HEK293T (cell line): ENCODE measurements around the gene SH3BP5.

Experiments used
- ARNT ChIP-seq: fragments of 450-650 bp; IDR thresholded peaks from 2 replicates; pipeline ENCODE4 v1.6.1; 2017; ENCODE audit warnings: mild to moderate bottlenecking
- BHLHE40 ChIP-seq: fragments of 450-650 bp; IDR thresholded peaks from 2 replicates; pipeline ENCODE4 v1.6.1; 2016; ENCODE audit warnings: mild to moderate bottlenecking, moderate library complexity, borderline replicate concordance
- CTBP1 ChIP-seq: fragments of 450-650 bp; IDR thresholded peaks from 2 replicates; pipeline ENCODE4 v1.6.1; 2016; ENCODE audit warnings: borderline replicate concordance
- ELF4 ChIP-seq: fragments of 450-650 bp; IDR thresholded peaks from 2 replicates; pipeline ENCODE4 v1.6.1; 2017; ENCODE audit warnings: antibody characterized with exemption
- FOXA1 ChIP-seq: fragments of 450-650 bp; IDR thresholded peaks from 2 replicates; pipeline ENCODE4 v1.6.1; 2016; ENCODE audit warnings: mild to moderate bottlenecking
- FOXK2 ChIP-seq: fragments of 450-650 bp; IDR thresholded peaks from 2 replicates; pipeline ENCODE4 v1.6.1; 2016; ENCODE audit warnings: mild to moderate bottlenecking
- FOXM1 ChIP-seq: fragments of 450-650 bp; IDR thresholded peaks from 2 replicates; pipeline ENCODE4 v1.6.1; 2017; ENCODE audit warnings: mild to moderate bottlenecking, borderline replicate concordance
- LEF1 ChIP-seq: fragments of 450-650 bp; IDR thresholded peaks from 2 replicates; pipeline ENCODE4 v1.6.1; 2017; ENCODE audit warnings: mild to moderate bottlenecking, borderline replicate concordance
- NFRKB ChIP-seq: fragments of 450-650 bp; IDR thresholded peaks from 2 replicates; pipeline ENCODE4 v1.6.1; 2016; ENCODE audit warnings: mild to moderate bottlenecking, moderate library complexity
- SP1 ChIP-seq: fragments of 450-650 bp; IDR thresholded peaks from 2 replicates; pipeline ENCODE4 v1.6.1; 2017
- SUZ12 ChIP-seq: fragments of 450-650 bp; IDR thresholded peaks from 2 replicates; pipeline ENCODE4 v1.6.1; 2016; ENCODE audit warnings: mild to moderate bottlenecking
- TARDBP ChIP-seq: fragments of 450-650 bp; IDR thresholded peaks from 2 replicates; pipeline ENCODE4 v1.6.1; 2016

GRCh38 chr3:15347063-15347736, 14.8 kb upstream of the SH3BP5 start:
- TF ChIP-seq FOXK2 (no peak), LEF1 (no peak), ELF4 (no peak), TARDBP (no peak), BHLHE40 (no peak), ARNT (no peak), SP1 (no peak), SUZ12 (no peak), FOXM1 (no peak), NFRKB (no peak), CTBP1 (no peak), FOXA1 (no peak)
